Endodermal cell (in vitro differentiated cells): ENCODE measurements around the gene CTRB1. TPM values are rescaled to one million over a fixed set of nuclear protein-coding genes. Genes with fewer than 3 reads are reported as not detected.

Source experiments
- DNase-seq: peaks from one replicate; pipeline ENCODE4 v3.0.0-alpha.2; 2017
- H3K27ac ChIP-seq: 2 replicates; pipeline ENCODE4 v1.5.1; 2013; ENCODE audit warnings: mild to moderate bottlenecking, low read depth, low read length, moderate library complexity
- H3K27me3 ChIP-seq: 2 replicates; pipeline ENCODE4 v1.6.1; 2013; ENCODE audit warnings: mild to moderate bottlenecking, low read length, moderate library complexity; ENCODE audit not compliant: insufficient read depth, control insufficient read depth, poor library complexity, severe bottlenecking
- H3K36me3 ChIP-seq: 2 replicates; pipeline ENCODE4 v1.7.0; 2013; ENCODE audit warnings: mild to moderate bottlenecking, low read length, moderate library complexity; ENCODE audit not compliant: control insufficient read depth, insufficient read depth
- H3K4me1 ChIP-seq: one replicate; pipeline ENCODE4 v1.7.0; 2013; ENCODE audit warnings: low read length; ENCODE audit not compliant: control insufficient read depth, insufficient read depth
- H3K4me3 ChIP-seq: 2 replicates; pipeline ENCODE4 v1.5.1; 2013; ENCODE audit warnings: mild to moderate bottlenecking, low read length, moderate library complexity
- H3K9ac ChIP-seq: 2 replicates; pipeline ENCODE4 v1.6.1; 2013; ENCODE audit warnings: mild to moderate bottlenecking, low read length, moderate library complexity; ENCODE audit not compliant: poor library complexity, severe bottlenecking; ENCODE audit errors: extremely low read depth
- H3K9me3 ChIP-seq: 2 replicates; pipeline ENCODE4 v1.6.1; 2013; ENCODE audit warnings: mild to moderate bottlenecking, low read length, moderate library complexity; ENCODE audit not compliant: control insufficient read depth
- H3K27ac Mint-ChIP-seq: 2 replicates; pipeline ENCODE4 v1.8.0; 2020; ENCODE audit warnings: mixed read lengths
- H3K27me3 Mint-ChIP-seq: 2 replicates; pipeline ENCODE4 v1.8.0; 2021; ENCODE audit warnings: mild to moderate bottlenecking, mixed read lengths; ENCODE audit not compliant: insufficient read depth
- H3K36me3 Mint-ChIP-seq: 2 replicates; pipeline ENCODE4 v1.8.0; 2020; ENCODE audit warnings: low read depth, mixed read lengths
- H3K4me1 Mint-ChIP-seq: 2 replicates; pipeline ENCODE4 v1.8.0; 2020; ENCODE audit warnings: mixed read lengths
- H3K4me3 Mint-ChIP-seq: 2 replicates; pipeline ENCODE4 v1.8.0; 2020; ENCODE audit warnings: mild to moderate bottlenecking, moderate library complexity, mixed read lengths
- H3K9me3 Mint-ChIP-seq: 2 replicates; pipeline ENCODE4 v1.8.0; 2020; ENCODE audit warnings: mild to moderate bottlenecking, mixed read lengths
- CTCF ChIP-seq: fragments of 200-600 bp; sonication (generic); conservative IDR thresholded peaks from 2 replicates; pipeline ENCODE4 v1.5.0; 2021; ENCODE audit warnings: antibody characterized with exemption, mild to moderate bottlenecking
- WGBS, 2 experiments: methylation state at CpG; one replicate each; pipeline versions ENCODE4 v1.1.5 to v1.1.7; 2013; ENCODE audit warnings: missing lambda C conversion rate in 2 of 2, mixed read lengths in 1 of 2; ENCODE audit not compliant: insufficient coverage in 1 of 2, insufficient read length in 1 of 2; 5-methylcytosine and 5-hydroxymethylcytosine counted together
- total RNA-seq, 2 donors: library from RNA; stranded (reverse); fragmentation: NEBNext Ultra II Directional in 1 of 2; extraction: Animal tissue kit (Norgen Biotek cat#: 25700) in 1 of 2; gene quantifications; 2 replicates in 1 of 2; 3 replicates in 1 of 2; pipeline ENCODE4 v1.2.1, GENCODE V29; 2021

CTRB1 gene
- total RNA-seq, 2 donors from 2014 or later, result not detected

- H3K27ac ChIP-seq, result peak overlapping the region; percentile 44
- no peaks in the 10 kb centered on the region for H3K36me3 ChIP-seq
- peak overlapping the region; percentile 85 for H3K4me3 ChIP-seq
- Mint-ChIP-seq H3K27ac (peak overlapping the region; percentile 78), H3K9me3 (no peaks in the 10 kb centered on the region), H3K4me1 (peaks cover 34% of the 10 kb centered on the region), H3K36me3 (no peaks in the 10 kb centered on the region), H3K4me3 (peak overlapping the region; percentile 74), H3K27me3 (no peaks in the 10 kb centered on the region)
- no peaks in the 10 kb centered on the region for H3K9me3 ChIP-seq
- no peaks in the 10 kb centered on the region for H3K27me3 ChIP-seq
- peak; percentile 73 for DNase-seq
- H3K4me1 ChIP-seq, result peaks cover 19% of the 10 kb centered on the region
- 0 to 1% methylated on average over 17 to 59 of the region's 59 CpGs for WGBS, 2 experiments
- H3K9ac ChIP-seq, result peak overlapping the region; percentile 68
- TF ChIP-seq CTCF, result no peak
Measured at GRCh38 chr16:75250809-75251279, 32.1 kb downstream of the CTRB1 start.

GRCh38 chr16:75251280-75252048 lies 32.7 kb downstream of the CTRB1 start, which contains the start of gene BCAR1:
Gene BCAR1, minus strand, starts transcription at chr16:75251624. Its CDS starts 142 bp downstream, at chr16:75251482.
- TF ChIP-seq CTCF, result no peak
- Histone ChIP-seq H3K4me1 (peaks cover 24% of the 10 kb centered on the region), H3K27ac (peak within 1 kb of the TSS; percentile 66), H3K36me3 (no peaks in the 10 kb centered on the region), H3K9me3 (no peaks in the 10 kb centered on the region), H3K9ac (peak within 1 kb of the TSS; percentile 68), H3K4me3 (peak within 1 kb of the TSS; percentile 85), H3K27me3 (no peaks in the 10 kb centered on the region)
- WGBS, 2 experiments, result 2% methylated on average over 32 to 82 of the region's 84 CpGs
- H3K27me3 Mint-ChIP-seq, result no peaks in the 10 kb centered on the region
- no peaks in the 10 kb centered on the region for H3K9me3 Mint-ChIP-seq
- H3K36me3 Mint-ChIP-seq, result no peaks in the 10 kb centered on the region
- peaks cover 32% of the 10 kb centered on the region for H3K4me1 Mint-ChIP-seq
- DNase-seq, result peak; percentile 98
- peak within 1 kb of the TSS; percentile 74 for H3K4me3 Mint-ChIP-seq
- H3K27ac Mint-ChIP-seq, result peak within 1 kb of the TSS; percentile 90

- H3K27me3 Mint-ChIP-seq, result no peaks in the 10 kb centered on the region
- peak overlapping the region; percentile 66 for H3K27ac ChIP-seq
- H3K27ac Mint-ChIP-seq, result peak overlapping the region; percentile 90
- DNase-seq, result no peak
- no peaks in the 10 kb centered on the region for H3K9me3 ChIP-seq
- H3K4me1 Mint-ChIP-seq, result peaks cover 29% of the 10 kb centered on the region
- H3K36me3 ChIP-seq, result no peaks in the 10 kb centered on the region
- H3K4me3 ChIP-seq, result peak overlapping the region; percentile 49
- H3K9ac ChIP-seq, result no peak overlapping the region
- H3K36me3 Mint-ChIP-seq, result no peaks in the 10 kb centered on the region
- H3K27me3 ChIP-seq, result no peaks in the 10 kb centered on the region
- H3K4me1 ChIP-seq, result peaks cover 29% of the 10 kb centered on the region
- peak overlapping the region; percentile 74 for H3K4me3 Mint-ChIP-seq
- H3K9me3 Mint-ChIP-seq, result no peaks in the 10 kb centered on the region
- WGBS, 2 experiments, result 66 to 68% methylated on average over 15 to 24 of the region's 24 CpGs
- TF ChIP-seq CTCF, result no peak
Measured at GRCh38 chr16:75252049-75252864, 33.5 kb downstream of the CTRB1 start.
